Neural progenitor cell (in vitro differentiated cells): ENCODE measurements around the gene TMEM108. TPM values are rescaled to one million over a fixed set of nuclear protein-coding genes. Genes with fewer than 3 reads are reported as not detected.

Experiments used
- DNase-seq: peaks from one replicate; pipeline ENCODE4 v3.0.0-alpha.2; 2016; ENCODE audit warnings: low spot score
- H2AFZ ChIP-seq: fragments of 200-600 bp; sonication (generic); replicated peaks from 2 replicates; pipeline ENCODE4 v1.6.1; 2016; ENCODE audit warnings: antibody characterized with exemption
- H3F3A ChIP-seq: fragments of 200-600 bp; sonication (generic); 2 replicates; pipeline ENCODE4 v1.6.1; 2016; ENCODE audit warnings: antibody characterized with exemption, low read depth
- H3K27ac ChIP-seq: fragments of 200-600 bp; sonication (generic); 2 replicates; pipeline ENCODE4 v1.5.1; 2016; ENCODE audit warnings: mild to moderate bottlenecking
- H3K27me3 ChIP-seq: fragments of 200-600 bp; sonication (generic); 2 replicates; pipeline ENCODE4 v1.6.1; 2016; ENCODE audit warnings: mild to moderate bottlenecking, moderate library complexity
- H3K36me3 ChIP-seq: fragments of 200-600 bp; sonication (generic); 2 replicates; pipeline ENCODE4 v1.5.1; 2016
- H3K4me1 ChIP-seq: fragments of 200-600 bp; sonication (generic); 2 replicates; pipeline ENCODE4 v1.6.1; 2016; ENCODE audit warnings: mixed run types
- H3K4me2 ChIP-seq: fragments of 200-600 bp; sonication (generic); 2 replicates; pipeline ENCODE4 v1.6.1; 2016
- H3K4me3 ChIP-seq: fragments of 200-600 bp; sonication (generic); 2 replicates; pipeline ENCODE4 v1.5.1; 2016
- H3K79me2 ChIP-seq: fragments of 200-600 bp; sonication (generic); 2 replicates; pipeline ENCODE4 v1.6.1; 2016; ENCODE audit warnings: low read depth
- H3K9ac ChIP-seq: fragments of 200-600 bp; sonication (generic); 2 replicates; pipeline ENCODE4 v1.6.1; 2016
- H3K9me3 ChIP-seq: fragments of 200-600 bp; sonication (generic); 2 replicates; pipeline ENCODE4 v1.5.1; 2016; ENCODE audit warnings: low read depth
- H4K20me1 ChIP-seq: fragments of 200-600 bp; sonication (generic); 2 replicates; pipeline ENCODE4 v1.6.1; 2016; ENCODE audit warnings: low read depth
- H3K27ac Mint-ChIP-seq: 3 replicates; pipeline ENCODE4 v1.8.0; 2021; ENCODE audit warnings: mixed read lengths
- H3K27me3 Mint-ChIP-seq: 2 replicates; pipeline ENCODE4 v1.8.0; 2022; ENCODE audit warnings: low read depth, mild to moderate bottlenecking, inconsistent platforms, moderate library complexity, mixed read lengths; ENCODE audit not compliant: insufficient read depth
- H3K36me3 Mint-ChIP-seq: 3 replicates; pipeline ENCODE4 v1.8.0; 2021; ENCODE audit warnings: mixed read lengths
- H3K4me1 Mint-ChIP-seq: 3 replicates; pipeline ENCODE4 v1.8.0; 2021; ENCODE audit warnings: mixed read lengths
- H3K4me3 Mint-ChIP-seq: 3 replicates; pipeline ENCODE4 v1.8.0; 2021; ENCODE audit warnings: mild to moderate bottlenecking, moderate library complexity, mixed read lengths
- H3K9me3 Mint-ChIP-seq: 3 replicates; pipeline ENCODE4 v1.8.0; 2020; ENCODE audit warnings: mixed read lengths
- EZH2 ChIP-seq: fragments of 200-600 bp; sonication (generic); IDR thresholded peaks from 2 replicates; pipeline ENCODE4 v1.6.1; 2017; ENCODE audit warnings: antibody characterized with exemption, mild to moderate bottlenecking, moderate library complexity
- EZH2phosphoT487 ChIP-seq: fragments of 200-600 bp; sonication (generic); IDR thresholded peaks from 2 replicates; pipeline ENCODE4 v1.6.1; 2017; ENCODE audit warnings: antibody characterized with exemption
- total RNA-seq: library from RNA; depleted of rRNA; stranded (reverse); fragments of >200 nt; gene quantifications from 2 replicates; pipeline ENCODE4 v1.2.3, GENCODE V29; 2015; ENCODE audit warnings: low replicate concordance
- TF ChIP-seq, protein P1 (sequence below): fragments of 200-600 bp; sonication (generic); IDR thresholded peaks from 2 replicates; pipeline ENCODE4 v1.5.1; 2017; ENCODE audit warnings: antibody characterized with exemption, mild to moderate bottlenecking

The TMEM108 gene
- total RNA-seq, 1 donor from 2014 or later, result 4.8 TPM

DNA sequence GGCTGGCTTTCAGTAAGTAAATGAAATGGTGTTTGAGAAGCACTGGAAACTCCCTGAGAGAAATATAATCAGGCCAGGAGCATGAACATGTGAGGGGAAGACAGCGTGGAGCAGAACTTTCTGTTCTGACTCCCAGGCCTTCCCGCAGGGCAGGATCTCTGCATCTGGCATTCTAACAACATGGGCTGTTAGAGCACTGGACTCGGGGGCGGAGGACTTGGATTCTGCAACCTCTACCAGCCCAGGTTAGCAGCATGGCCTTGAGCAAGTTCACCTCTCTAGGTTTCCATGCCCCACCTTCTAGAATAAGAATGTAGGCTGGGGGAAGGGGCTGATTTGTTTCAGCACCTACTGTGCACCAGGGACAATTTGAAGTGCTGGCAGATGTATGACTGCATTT, 349.1 kb downstream of the TMEM108 start:
- Histone ChIP-seq H3K9me3 (no peaks in the 10 kb centered on the region), H3K4me2 (no peak overlapping the region), H3K79me2 (no peaks in the 10 kb centered on the region), H3K27me3 (no peaks in the 10 kb centered on the region), H4K20me1 (no peaks in the 10 kb centered on the region), H3F3A (no peaks in the 10 kb centered on the region), H3K4me1 (peaks cover 15% of the 10 kb centered on the region), H3K9ac (no peak overlapping the region), H2AFZ (no peak overlapping the region), H3K4me3 (no peak overlapping the region), H3K27ac (no peak overlapping the region), H3K36me3 (no peaks in the 10 kb centered on the region)
- Mint-ChIP-seq H3K9me3 (no peaks in the 10 kb centered on the region), H3K27me3 (peaks cover 8% of the 10 kb centered on the region), H3K4me3 (no peak overlapping the region), H3K4me1 (peaks cover 11% of the 10 kb centered on the region), H3K36me3 (peaks cover under 1% of the 10 kb centered on the region), H3K27ac (no peak overlapping the region)
- TF ChIP-seq EZH2phosphoT487, result no peak
- TF ChIP-seq, protein P1, sequence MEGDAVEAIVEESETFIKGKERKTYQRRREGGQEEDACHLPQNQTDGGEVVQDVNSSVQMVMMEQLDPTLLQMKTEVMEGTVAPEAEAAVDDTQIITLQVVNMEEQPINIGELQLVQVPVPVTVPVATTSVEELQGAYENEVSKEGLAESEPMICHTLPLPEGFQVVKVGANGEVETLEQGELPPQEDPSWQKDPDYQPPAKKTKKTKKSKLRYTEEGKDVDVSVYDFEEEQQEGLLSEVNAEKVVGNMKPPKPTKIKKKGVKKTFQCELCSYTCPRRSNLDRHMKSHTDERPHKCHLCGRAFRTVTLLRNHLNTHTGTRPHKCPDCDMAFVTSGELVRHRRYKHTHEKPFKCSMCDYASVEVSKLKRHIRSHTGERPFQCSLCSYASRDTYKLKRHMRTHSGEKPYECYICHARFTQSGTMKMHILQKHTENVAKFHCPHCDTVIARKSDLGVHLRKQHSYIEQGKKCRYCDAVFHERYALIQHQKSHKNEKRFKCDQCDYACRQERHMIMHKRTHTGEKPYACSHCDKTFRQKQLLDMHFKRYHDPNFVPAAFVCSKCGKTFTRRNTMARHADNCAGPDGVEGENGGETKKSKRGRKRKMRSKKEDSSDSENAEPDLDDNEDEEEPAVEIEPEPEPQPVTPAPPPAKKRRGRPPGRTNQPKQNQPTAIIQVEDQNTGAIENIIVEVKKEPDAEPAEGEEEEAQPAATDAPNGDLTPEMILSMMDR, result no peak
- DNase-seq, result no peak

DNA sequence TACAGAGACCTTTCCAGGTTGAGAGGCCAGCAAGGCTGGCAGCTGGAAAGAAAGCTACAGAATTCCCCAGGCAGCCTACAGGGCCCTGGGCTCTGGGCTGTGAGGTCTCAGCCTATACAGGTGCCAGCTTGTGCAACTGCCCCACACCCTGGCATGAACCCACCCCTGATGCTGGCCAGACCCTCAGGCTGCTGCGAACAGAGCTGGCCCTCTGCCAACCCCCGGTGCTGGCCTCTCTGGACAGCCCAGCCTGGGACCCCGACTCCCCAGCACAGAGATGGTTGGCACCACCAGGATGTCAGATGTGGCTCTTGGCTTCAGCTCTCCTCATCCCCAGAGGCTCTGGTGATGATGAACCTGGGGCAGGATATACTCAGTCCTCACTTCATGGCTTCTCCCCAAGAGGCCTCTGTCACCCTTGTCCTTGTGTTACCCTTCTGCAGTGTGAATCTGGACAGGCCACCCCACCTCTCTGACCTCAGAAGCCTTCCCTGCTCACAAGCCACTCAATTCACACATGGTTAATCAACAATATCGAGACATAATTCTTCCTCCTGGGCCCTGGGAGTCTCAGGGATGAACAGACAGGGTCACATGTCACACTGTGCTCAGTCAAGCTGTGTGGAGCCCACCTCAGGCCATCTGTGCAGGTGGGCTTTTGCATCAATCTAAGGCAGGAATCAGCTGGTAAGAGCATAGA, 350.7 kb downstream of the TMEM108 start:
- no peak for DNase-seq
- Mint-ChIP-seq H3K27ac (no peak overlapping the region), H3K36me3 (peaks cover 5% of the 10 kb centered on the region), H3K4me3 (no peak overlapping the region), H3K9me3 (no peaks in the 10 kb centered on the region), H3K27me3 (peaks cover 9% of the 10 kb centered on the region), H3K4me1 (peaks cover 15% of the 10 kb centered on the region)
- H3K4me1 ChIP-seq, result peaks cover 15% of the 10 kb centered on the region
- TF ChIP-seq EZH2phosphoT487 (no peak), EZH2 (no peak)
- TF ChIP-seq, protein P1, result no peak
- no peaks in the 10 kb centered on the region for H3K27me3 ChIP-seq
- H2AFZ ChIP-seq, result no peak overlapping the region
- no peak overlapping the region for H3K4me3 ChIP-seq
- H3K9ac ChIP-seq, result no peak overlapping the region
- H3K36me3 ChIP-seq, result no peaks in the 10 kb centered on the region
- H3K79me2 ChIP-seq, result no peaks in the 10 kb centered on the region
- no peaks in the 10 kb centered on the region for H4K20me1 ChIP-seq
- no peaks in the 10 kb centered on the region for H3F3A ChIP-seq
- no peak overlapping the region for H3K4me2 ChIP-seq
- H3K9me3 ChIP-seq, result no peaks in the 10 kb centered on the region
- no peak overlapping the region for H3K27ac ChIP-seq

DNA sequence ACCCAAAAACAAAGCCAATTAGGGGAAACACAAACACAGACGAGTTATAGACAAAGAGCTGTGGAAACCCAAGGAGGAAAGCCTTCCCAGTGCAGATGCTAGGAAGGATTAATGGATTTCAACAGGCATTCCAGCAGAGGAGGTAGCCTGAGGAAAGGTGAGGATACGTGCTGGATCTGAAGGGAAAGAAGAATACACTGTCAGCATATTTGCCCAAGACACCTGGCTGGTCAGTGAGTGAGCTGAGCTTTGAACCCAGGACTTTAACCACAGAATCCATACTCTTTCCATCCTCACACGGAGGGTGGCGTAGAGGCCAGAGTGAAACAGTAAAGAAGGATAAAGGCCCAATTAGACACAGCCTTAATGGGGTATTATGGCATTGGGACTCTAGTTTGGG, 352.5 kb downstream of the TMEM108 start:
- Mint-ChIP-seq H3K36me3 (peaks cover 5% of the 10 kb centered on the region), H3K9me3 (no peaks in the 10 kb centered on the region), H3K4me3 (no peak overlapping the region), H3K4me1 (peaks cover 12% of the 10 kb centered on the region), H3K27me3 (peaks cover 8% of the 10 kb centered on the region), H3K27ac (no peak overlapping the region)
- Histone ChIP-seq H3K4me3 (no peak overlapping the region), H2AFZ (no peak overlapping the region), H3K4me1 (peaks cover 7% of the 10 kb centered on the region), H3K9ac (no peak overlapping the region), H3K79me2 (no peaks in the 10 kb centered on the region), H3K36me3 (no peaks in the 10 kb centered on the region), H4K20me1 (no peaks in the 10 kb centered on the region), H3K9me3 (no peaks in the 10 kb centered on the region), H3F3A (no peaks in the 10 kb centered on the region), H3K27me3 (no peaks in the 10 kb centered on the region), H3K4me2 (no peak overlapping the region), H3K27ac (no peak overlapping the region)
- no peak for DNase-seq
- TF ChIP-seq EZH2, result no peak
- no peak for TF ChIP-seq EZH2phosphoT487
- TF ChIP-seq, protein P1, result no peak
